HL-60 (cell line): ENCODE measurements around the gene PAAF1.

Source experiments
- GABPA ChIP-seq: IDR thresholded peaks from 2 replicates; pipeline ENCODE4 v1.6.1; 2012; ENCODE audit warnings: low read depth
- POLR2AphosphoS5 ChIP-seq: IDR thresholded peaks from 2 replicates; pipeline ENCODE4 v1.6.1; 2012; ENCODE audit warnings: low read depth
- REST ChIP-seq: IDR thresholded peaks from 2 replicates; pipeline ENCODE4 v1.6.1; 2012; ENCODE audit warnings: low read depth; ENCODE audit not compliant: insufficient replicate concordance
- SPI1 ChIP-seq: IDR thresholded peaks from 2 replicates; pipeline ENCODE4 v1.6.1; 2012; ENCODE audit warnings: low read depth, mild to moderate bottlenecking, borderline replicate concordance
- TF ChIP-seq, protein P1 (sequence below): IDR thresholded peaks from one replicate; pipeline ENCODE4 v1.5.1; 2011; ENCODE audit warnings: low read length, control low read depth, inconsistent platforms; ENCODE audit not compliant: insufficient read depth

DNA sequence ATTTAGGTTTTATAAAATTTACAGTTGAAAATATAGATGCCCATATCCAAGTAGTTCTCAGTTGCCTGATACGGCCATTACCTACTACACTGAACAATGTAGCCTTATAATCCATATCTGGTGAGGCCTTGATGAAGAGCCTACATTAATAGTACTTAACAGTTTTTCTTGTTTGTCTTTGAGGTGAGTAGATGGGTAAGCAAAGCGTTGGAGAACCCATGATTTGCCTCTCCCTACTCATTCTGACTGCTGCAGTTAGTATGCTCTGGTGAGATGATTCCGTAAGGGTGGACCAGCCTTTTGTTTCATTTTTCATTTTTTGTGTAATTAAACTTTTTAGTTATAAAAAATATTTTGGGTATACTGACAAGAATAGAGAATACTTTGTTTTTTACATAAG is 11.4 kb downstream of the PAAF1 start:
- TF ChIP-seq, protein P1, sequence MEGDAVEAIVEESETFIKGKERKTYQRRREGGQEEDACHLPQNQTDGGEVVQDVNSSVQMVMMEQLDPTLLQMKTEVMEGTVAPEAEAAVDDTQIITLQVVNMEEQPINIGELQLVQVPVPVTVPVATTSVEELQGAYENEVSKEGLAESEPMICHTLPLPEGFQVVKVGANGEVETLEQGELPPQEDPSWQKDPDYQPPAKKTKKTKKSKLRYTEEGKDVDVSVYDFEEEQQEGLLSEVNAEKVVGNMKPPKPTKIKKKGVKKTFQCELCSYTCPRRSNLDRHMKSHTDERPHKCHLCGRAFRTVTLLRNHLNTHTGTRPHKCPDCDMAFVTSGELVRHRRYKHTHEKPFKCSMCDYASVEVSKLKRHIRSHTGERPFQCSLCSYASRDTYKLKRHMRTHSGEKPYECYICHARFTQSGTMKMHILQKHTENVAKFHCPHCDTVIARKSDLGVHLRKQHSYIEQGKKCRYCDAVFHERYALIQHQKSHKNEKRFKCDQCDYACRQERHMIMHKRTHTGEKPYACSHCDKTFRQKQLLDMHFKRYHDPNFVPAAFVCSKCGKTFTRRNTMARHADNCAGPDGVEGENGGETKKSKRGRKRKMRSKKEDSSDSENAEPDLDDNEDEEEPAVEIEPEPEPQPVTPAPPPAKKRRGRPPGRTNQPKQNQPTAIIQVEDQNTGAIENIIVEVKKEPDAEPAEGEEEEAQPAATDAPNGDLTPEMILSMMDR, result no peak
- no peak for TF ChIP-seq POLR2AphosphoS5
- TF ChIP-seq REST, result no peak
- no peak for TF ChIP-seq SPI1
- TF ChIP-seq GABPA, result no peak
